ENCODE measurements around the gene SPEF1. TPM values are rescaled to one million over a fixed set of nuclear protein-coding genes. Genes with fewer than 3 reads are reported as not detected.

The SPEF1 gene
- total RNA-seq, 1 experiment from 2014 or later: 0.24 TPM

DNA sequence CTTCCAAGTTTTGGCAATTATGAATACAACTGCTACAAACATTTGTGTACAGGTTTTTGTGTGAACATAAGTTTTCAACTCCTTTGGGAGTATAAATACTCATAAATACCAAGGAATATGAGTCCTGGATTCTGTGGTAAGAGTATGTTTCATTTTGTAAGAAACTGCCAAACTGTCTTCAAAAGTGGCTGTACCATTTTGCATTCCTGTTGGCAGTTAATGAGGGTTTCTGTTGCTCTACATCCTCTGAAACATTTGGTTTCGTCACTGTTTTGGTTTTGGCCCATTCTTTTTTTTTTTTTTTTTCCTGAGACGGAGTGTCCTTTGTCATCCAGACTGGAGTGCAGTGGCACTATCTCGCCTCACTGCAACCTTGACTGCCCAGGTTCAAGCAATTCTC is 47.5 kb upstream of the SPEF1 start:
- H3K27me3 Mint-ChIP-seq (ENCODE audit: low read depth): no peaks in the 10 kb centered on the region
- no CpG with 5 or more reads among the region's 3 CpGs for WGBS (ENCODE audit: extremely low coverage, insufficient read length, low lambda C conversion rate)

More for the DNA sequence above, 47.5 kb upstream of the SPEF1 start:
- no peak overlapping the region for H3T11ph ChIP-seq (ENCODE audit: low read length)
- H3K14ac ChIP-seq (ENCODE audit: insufficient read depth, low read length): no peak overlapping the region
- H4K8ac ChIP-seq (replicated peaks; ENCODE audit: insufficient read length, low read depth, low read length): no peak overlapping the region
- TF ChIP-seq, protein P1, sequence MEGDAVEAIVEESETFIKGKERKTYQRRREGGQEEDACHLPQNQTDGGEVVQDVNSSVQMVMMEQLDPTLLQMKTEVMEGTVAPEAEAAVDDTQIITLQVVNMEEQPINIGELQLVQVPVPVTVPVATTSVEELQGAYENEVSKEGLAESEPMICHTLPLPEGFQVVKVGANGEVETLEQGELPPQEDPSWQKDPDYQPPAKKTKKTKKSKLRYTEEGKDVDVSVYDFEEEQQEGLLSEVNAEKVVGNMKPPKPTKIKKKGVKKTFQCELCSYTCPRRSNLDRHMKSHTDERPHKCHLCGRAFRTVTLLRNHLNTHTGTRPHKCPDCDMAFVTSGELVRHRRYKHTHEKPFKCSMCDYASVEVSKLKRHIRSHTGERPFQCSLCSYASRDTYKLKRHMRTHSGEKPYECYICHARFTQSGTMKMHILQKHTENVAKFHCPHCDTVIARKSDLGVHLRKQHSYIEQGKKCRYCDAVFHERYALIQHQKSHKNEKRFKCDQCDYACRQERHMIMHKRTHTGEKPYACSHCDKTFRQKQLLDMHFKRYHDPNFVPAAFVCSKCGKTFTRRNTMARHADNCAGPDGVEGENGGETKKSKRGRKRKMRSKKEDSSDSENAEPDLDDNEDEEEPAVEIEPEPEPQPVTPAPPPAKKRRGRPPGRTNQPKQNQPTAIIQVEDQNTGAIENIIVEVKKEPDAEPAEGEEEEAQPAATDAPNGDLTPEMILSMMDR (conservative IDR thresholded peaks at IDR 0.05): no peak
- H3K4me1 Mint-ChIP-seq: no peaks in the 10 kb centered on the region
- H3K9ac ChIP-seq (ENCODE audit: extremely low read depth, insufficient read length, low read length): no peak overlapping the region
- no peaks in the 10 kb centered on the region for H4K20me1 ChIP-seq (ENCODE audit: control insufficient read depth, insufficient read depth, insufficient read length)
- H3K18ac ChIP-seq (ENCODE audit: insufficient read length, low read depth, low read length): no peak overlapping the region
- no peak overlapping the region for H2AFZ ChIP-seq (ENCODE audit: low read length)
- H3K4me3 Mint-ChIP-seq: no peak overlapping the region
- no peaks in the 10 kb centered on the region for H3K79me2 ChIP-seq (ENCODE audit: insufficient read depth, low read length)
- H3K4ac ChIP-seq (ENCODE audit: low read depth, low read length): no peak overlapping the region
- no peaks in the 10 kb centered on the region for H3K4me1 ChIP-seq (ENCODE audit: insufficient read depth, low read length)
- H3K9me3 ChIP-seq (ENCODE audit: control insufficient read depth, low read depth, low read length): no peaks in the 10 kb centered on the region
- H2BK12ac ChIP-seq (ENCODE audit: insufficient read length, low read depth, low read length): no peak overlapping the region
- no peak overlapping the region for H2AK5ac ChIP-seq (ENCODE audit: insufficient read length, low read length)
- H3K27me3 ChIP-seq (ENCODE audit: insufficient read depth, low read length): no peaks in the 10 kb centered on the region
- no peaks in the 10 kb centered on the region for H3K79me1 ChIP-seq (ENCODE audit: insufficient read depth, low read depth, low read length, poor library complexity, severe bottlenecking)
- 0 out of 7 replicates have a peak overlapping the region, but pooled peaks of 1 of the 3 experiments have one; percentile 57 for H3K27ac Mint-ChIP-seq
- H3K4me2 ChIP-seq (ENCODE audit: insufficient read depth, insufficient read length, low read length): no peak overlapping the region
- H2BK15ac ChIP-seq (ENCODE audit: low read depth, low read length): no peak overlapping the region
- H2BK120ac ChIP-seq (ENCODE audit: low read depth, low read length, poor library complexity, severe bottlenecking): no peak overlapping the region
- DNase-seq: no peak
- H4K91ac ChIP-seq (ENCODE audit: insufficient read length, low read depth, low read length): no peak overlapping the region
- H4K5ac ChIP-seq (ENCODE audit: insufficient read length, low read depth, low read length): no peak overlapping the region
- no peak overlapping the region for H2BK20ac ChIP-seq (ENCODE audit: low read depth, low read length, poor library complexity, severe bottlenecking)
- no peaks in the 10 kb centered on the region; a peak in 1 of 7 replicates for H3K36me3 Mint-ChIP-seq (ENCODE audit: insufficient read depth in 1 of 3, low read depth in 3 of 3)
- H3K27ac ChIP-seq (ENCODE audit: insufficient read length, low read depth, low read length): no peak overlapping the region
- H3K23ac ChIP-seq (ENCODE audit: insufficient read length, low read depth, low read length): no peak overlapping the region
- no peak overlapping the region for H3K56ac ChIP-seq (ENCODE audit: insufficient read length, low read depth, low read length)
- H2BK5ac ChIP-seq (ENCODE audit: insufficient read length, low read length): no peak overlapping the region
- H3K9me3 Mint-ChIP-seq: no peaks in the 10 kb centered on the region
- no peaks in the 10 kb centered on the region for H3K23me2 ChIP-seq (ENCODE audit: insufficient read length, low read depth, low read length, poor library complexity, severe bottlenecking)

Data from H9 (cell line).